ENCODE data around the gene ITIH4.
"Not testable (repeated sequence)": the region's sequence is repeated elsewhere in the genome, so short reads cannot be mapped to it uniquely, and the experiment has no call there.

ITIH4 gene

DNA sequence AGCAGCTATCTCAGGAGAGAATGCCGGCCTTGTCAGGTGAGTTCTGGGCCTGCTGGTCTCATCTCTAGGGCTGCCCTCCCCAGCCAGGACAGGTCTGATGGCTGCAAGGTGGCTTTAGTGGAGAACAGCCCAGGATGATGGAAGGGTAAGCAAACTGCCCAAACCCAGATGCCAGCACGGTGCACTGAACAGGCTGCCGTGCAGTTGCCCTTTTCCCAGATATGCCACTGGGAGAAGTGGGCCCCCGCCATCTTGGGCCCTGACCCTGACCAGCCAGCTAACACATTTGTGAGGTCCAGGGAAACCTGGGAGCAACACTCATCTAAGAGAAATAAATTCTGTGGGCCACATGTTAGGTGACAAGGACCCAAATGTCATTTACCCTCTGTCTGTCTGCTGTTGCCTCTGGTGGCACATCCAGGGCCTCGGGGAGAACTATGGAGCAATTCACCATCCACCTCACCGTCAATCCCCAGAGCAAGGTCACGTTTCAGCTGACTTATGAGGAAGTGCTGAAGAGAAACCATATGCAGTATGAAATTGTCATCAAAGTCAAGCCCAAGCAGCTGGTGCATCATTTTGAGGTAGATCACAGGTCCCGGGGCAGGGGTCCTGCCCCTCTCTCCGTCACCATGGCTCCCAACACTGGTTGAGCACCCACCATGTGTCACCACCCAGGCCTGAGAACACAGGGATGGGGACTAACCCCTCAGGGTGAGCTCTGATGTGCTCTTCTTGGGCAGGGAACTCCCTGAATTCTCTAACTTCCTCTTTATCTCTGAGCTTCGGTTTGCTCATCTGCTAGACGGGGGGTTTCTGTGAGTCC lies 51.2 kb downstream of the ITIH4 start:
- Histone ChIP-seq H3K27me3 (ENCODE audit: control insufficient read depth in 2 of 2, insufficient read depth in 2 of 2, low read length in 2 of 2) (peaks cover 0 to 3% of the 10 kb centered on the region in 2 donors), H3K9me3 (ENCODE audit: control insufficient read depth in 2 of 2, low read length in 2 of 2) (no peaks in the 10 kb centered on the region), H3K9ac (ENCODE audit: low read depth in 1 of 2, low read length in 2 of 2) (no peak overlapping the region), H3K4me3 (ENCODE audit: low read length in 2 of 2) (no peak overlapping the region), H3K36me3 (ENCODE audit: control insufficient read depth in 2 of 2, insufficient read depth in 2 of 2, low read length in 2 of 2) (no peaks in the 10 kb centered on the region), H3K4me1 (ENCODE audit: control insufficient read depth in 2 of 2, insufficient read depth in 2 of 2, low read length in 2 of 2) (no peaks in the 10 kb centered on the region), H3K27ac (ENCODE audit: low read depth in 2 of 2, low read length in 2 of 2) (no peak overlapping the region)

GRCh38 chr3:52777959-52778805 lies 52.3 kb downstream of the ITIH4 start:
- H3K27ac ChIP-seq (ENCODE audit: low read depth in 2 of 2, low read length in 2 of 2): no peak overlapping the region
- H3K4me1 ChIP-seq (ENCODE audit: control insufficient read depth in 2 of 2, insufficient read depth in 2 of 2, low read length in 2 of 2): no peaks in the 10 kb centered on the region

DNA sequence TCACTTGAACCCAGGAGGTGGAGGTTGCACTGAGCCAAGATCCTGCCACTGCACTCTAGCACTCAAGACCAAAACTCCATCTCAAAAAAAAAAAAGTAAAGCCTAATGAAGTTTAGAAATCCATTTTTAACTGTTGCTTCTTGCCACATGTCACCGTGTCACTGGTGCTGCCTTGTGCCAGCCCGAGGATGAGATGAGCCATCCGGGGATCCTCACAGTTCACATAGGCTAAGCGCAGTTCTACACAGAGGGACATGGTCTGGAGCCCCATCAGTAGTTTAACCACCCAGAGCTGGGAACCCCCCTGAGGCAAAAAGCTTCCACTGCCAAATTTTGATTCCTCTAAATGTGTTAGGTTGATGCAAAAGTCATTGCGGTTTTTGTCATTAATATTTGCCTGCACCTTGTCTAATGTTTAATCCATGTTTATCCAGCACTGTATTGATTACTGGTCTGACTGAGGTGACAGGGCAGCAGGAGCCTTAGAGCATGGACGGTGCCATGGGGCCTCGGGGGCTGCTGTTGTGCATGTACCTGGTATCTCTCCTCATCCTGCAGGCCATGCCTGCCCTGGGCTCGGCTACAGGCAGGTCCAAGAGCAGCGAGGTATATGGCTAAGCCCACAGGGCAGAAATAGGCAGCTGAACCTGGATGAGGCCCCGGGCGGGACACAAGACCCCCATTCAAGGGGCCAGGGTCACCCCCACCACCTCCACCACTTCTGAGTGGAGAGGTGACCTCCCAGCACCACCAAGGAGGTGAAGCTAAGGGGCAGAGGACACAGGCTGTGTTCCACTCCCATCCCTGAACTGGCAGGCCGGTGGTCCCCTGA lies 53.1 kb downstream of the ITIH4 start, which contains the start of gene ITIH1:
Gene ITIH1 (plus strand): TSS at position 473 of the 832 bp plus-strand sequence. CDS start 17 bp downstream, at position 490.
- Histone ChIP-seq H3K4me3 (ENCODE audit: low read length in 2 of 2) (no peak within 1 kb of the TSS), H3K4me1 (ENCODE audit: control insufficient read depth in 2 of 2, insufficient read depth in 2 of 2, low read length in 2 of 2) (no peaks in the 10 kb centered on the region), H3K27me3 (ENCODE audit: control insufficient read depth in 2 of 2, insufficient read depth in 2 of 2, low read length in 2 of 2) (peaks cover 0 to 3% of the 10 kb centered on the region in 2 donors), H3K27ac (ENCODE audit: low read depth in 2 of 2, low read length in 2 of 2) (no peak within 1 kb of the TSS), H3K36me3 (ENCODE audit: control insufficient read depth in 2 of 2, insufficient read depth in 2 of 2, low read length in 2 of 2) (no peaks in the 10 kb centered on the region), H3K9me3 (ENCODE audit: control insufficient read depth in 2 of 2, low read length in 2 of 2) (no peaks in the 10 kb centered on the region), H3K9ac (ENCODE audit: low read depth in 1 of 2, low read length in 2 of 2) (no peak within 1 kb of the TSS)

More at GRCh38 chr3:52777959-52778805, 52.3 kb downstream of the ITIH4 start:
- no peak overlapping the region for H3K9ac ChIP-seq (ENCODE audit: low read depth in 1 of 2, low read length in 2 of 2)
- H3K9me3 ChIP-seq (ENCODE audit: control insufficient read depth in 2 of 2, low read length in 2 of 2): no peaks in the 10 kb centered on the region
- peaks cover 0 to 3% of the 10 kb centered on the region in 2 donors for H3K27me3 ChIP-seq (ENCODE audit: control insufficient read depth in 2 of 2, insufficient read depth in 2 of 2, low read length in 2 of 2)
- H3K36me3 ChIP-seq (ENCODE audit: control insufficient read depth in 2 of 2, insufficient read depth in 2 of 2, low read length in 2 of 2): no peaks in the 10 kb centered on the region
- H3K4me3 ChIP-seq (ENCODE audit: low read length in 2 of 2): no peak overlapping the region

DNA sequence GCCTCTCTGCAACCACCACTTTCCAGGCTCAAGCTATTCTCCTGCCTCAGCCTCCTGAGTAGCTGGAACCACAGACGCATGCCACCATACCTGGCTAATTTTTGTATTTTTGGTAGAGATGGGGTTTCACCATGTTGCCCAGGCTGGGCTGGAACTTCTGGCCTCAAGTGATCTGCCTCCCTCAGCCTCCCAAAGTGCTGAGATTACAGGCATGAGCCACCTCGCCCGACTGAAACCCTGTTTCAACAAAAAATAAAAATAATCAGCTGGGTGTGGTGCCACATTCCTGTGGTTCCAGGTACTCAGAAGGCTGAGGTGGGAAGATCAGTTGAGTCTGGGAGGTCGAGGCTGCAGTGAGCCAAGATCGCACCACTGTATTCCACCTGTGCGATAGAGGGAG lies 54.0 kb downstream of the ITIH4 start:
- H3K9ac ChIP-seq (ENCODE audit: low read depth in 1 of 2, low read length in 2 of 2); H3K27me3 ChIP-seq (ENCODE audit: control insufficient read depth in 2 of 2, insufficient read depth in 2 of 2, low read length in 2 of 2); H3K4me1 ChIP-seq (ENCODE audit: control insufficient read depth in 2 of 2, insufficient read depth in 2 of 2, low read length in 2 of 2); H3K4me3 ChIP-seq (ENCODE audit: low read length in 2 of 2); H3K27ac ChIP-seq (ENCODE audit: low read depth in 2 of 2, low read length in 2 of 2); H3K9me3 ChIP-seq (ENCODE audit: control insufficient read depth in 2 of 2, low read length in 2 of 2); H3K36me3 ChIP-seq (ENCODE audit: control insufficient read depth in 2 of 2, insufficient read depth in 2 of 2, low read length in 2 of 2): not testable (repeated sequence)

GRCh38 chr3:52775877-52776276 lies 54.6 kb downstream of the ITIH4 start:
- Histone ChIP-seq H3K4me1 (ENCODE audit: control insufficient read depth in 2 of 2, insufficient read depth in 2 of 2, low read length in 2 of 2) (peaks cover 0 to 3% of the 10 kb centered on the region in 2 donors), H3K27me3 (ENCODE audit: control insufficient read depth in 2 of 2, insufficient read depth in 2 of 2, low read length in 2 of 2) (no peaks in the 10 kb centered on the region), H3K27ac (ENCODE audit: low read depth in 2 of 2, low read length in 2 of 2) (no peak overlapping the region), H3K9ac (ENCODE audit: low read depth in 1 of 2, low read length in 2 of 2) (no peak overlapping the region), H3K9me3 (ENCODE audit: control insufficient read depth in 2 of 2, low read length in 2 of 2) (no peaks in the 10 kb centered on the region), H3K4me3 (ENCODE audit: low read length in 2 of 2) (no peak overlapping the region), H3K36me3 (ENCODE audit: control insufficient read depth in 2 of 2, insufficient read depth in 2 of 2, low read length in 2 of 2) (no peaks in the 10 kb centered on the region)

DNA sequence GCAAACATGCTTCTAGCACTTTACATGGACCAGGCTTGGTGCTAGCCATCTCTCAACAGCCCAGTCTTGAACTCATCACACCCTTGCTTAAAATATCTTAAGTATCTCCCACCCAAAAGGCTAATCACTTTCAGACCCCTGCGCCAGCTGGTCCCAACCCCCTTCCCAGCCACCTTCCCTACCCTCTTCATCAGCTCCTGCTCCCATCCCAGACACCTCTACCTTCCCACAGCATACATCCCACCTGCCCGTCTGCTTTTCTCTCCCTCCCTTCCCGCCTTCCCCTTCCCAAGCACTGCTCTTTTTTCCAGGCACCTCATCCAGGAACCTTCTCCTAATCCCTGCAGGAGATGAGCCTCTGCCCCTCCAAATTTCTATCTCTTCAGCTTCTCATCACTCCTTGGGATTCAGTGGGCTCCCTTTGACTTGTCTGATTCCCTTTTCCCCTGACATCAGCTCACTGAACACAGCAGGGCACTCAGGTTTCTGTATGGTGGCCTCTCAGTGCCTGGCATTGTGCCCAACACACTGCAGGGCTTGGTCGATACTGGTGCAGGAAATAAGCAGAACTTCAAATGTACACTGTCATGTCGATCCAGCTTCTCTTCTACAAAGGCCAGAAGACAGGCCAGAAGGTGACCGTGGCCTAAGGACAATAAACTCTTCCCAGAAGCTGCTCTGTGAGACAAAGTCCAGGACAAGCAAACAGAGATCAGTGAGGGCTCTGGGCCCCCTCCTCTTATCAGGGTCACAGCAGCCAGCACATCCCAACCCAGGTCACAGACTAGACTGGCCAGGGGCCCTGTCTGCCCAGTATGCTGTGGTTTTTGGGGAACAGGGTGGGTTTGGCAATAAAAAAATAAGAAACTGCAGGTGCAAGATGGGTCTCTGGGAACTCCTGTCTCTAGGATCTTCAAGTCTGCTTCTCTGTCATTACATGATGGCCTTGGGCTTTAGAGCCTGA lies 55.3 kb downstream of the ITIH4 start:
- no peak overlapping the region for H3K9ac ChIP-seq (ENCODE audit: low read depth in 1 of 2, low read length in 2 of 2)
- no peak overlapping the region for H3K27ac ChIP-seq (ENCODE audit: low read depth in 2 of 2, low read length in 2 of 2)
- H3K36me3 ChIP-seq (ENCODE audit: control insufficient read depth in 2 of 2, insufficient read depth in 2 of 2, low read length in 2 of 2): no peaks in the 10 kb centered on the region
- no peaks in the 10 kb centered on the region for H3K9me3 ChIP-seq (ENCODE audit: control insufficient read depth in 2 of 2, low read length in 2 of 2)
- peaks cover 0 to 3% of the 10 kb centered on the region in 2 donors for H3K4me1 ChIP-seq (ENCODE audit: control insufficient read depth in 2 of 2, insufficient read depth in 2 of 2, low read length in 2 of 2)
- no peaks in the 10 kb centered on the region for H3K27me3 ChIP-seq (ENCODE audit: control insufficient read depth in 2 of 2, insufficient read depth in 2 of 2, low read length in 2 of 2)
- H3K4me3 ChIP-seq (ENCODE audit: low read length in 2 of 2): no peak overlapping the region

GRCh38 chr3:52774066-52774713 lies 56.3 kb downstream of the ITIH4 start:
- Histone ChIP-seq H3K4me1 (ENCODE audit: control insufficient read depth in 2 of 2, insufficient read depth in 2 of 2, low read length in 2 of 2) (peaks cover 5 to 9% of the 10 kb centered on the region in 2 donors), H3K27ac (ENCODE audit: low read depth in 2 of 2, low read length in 2 of 2) (no peak overlapping the region), H3K36me3 (ENCODE audit: control insufficient read depth in 2 of 2, insufficient read depth in 2 of 2, low read length in 2 of 2) (no peaks in the 10 kb centered on the region), H3K27me3 (ENCODE audit: control insufficient read depth in 2 of 2, insufficient read depth in 2 of 2, low read length in 2 of 2) (no peaks in the 10 kb centered on the region), H3K4me3 (ENCODE audit: low read length in 2 of 2) (no peak overlapping the region), H3K9me3 (ENCODE audit: control insufficient read depth in 2 of 2, low read length in 2 of 2) (no peaks in the 10 kb centered on the region), H3K9ac (ENCODE audit: low read depth in 1 of 2, low read length in 2 of 2) (no peak overlapping the region)

- no peak overlapping the region for H3K9ac ChIP-seq (ENCODE audit: low read depth in 1 of 2, low read length in 2 of 2)
- H3K36me3 ChIP-seq (ENCODE audit: control insufficient read depth in 2 of 2, insufficient read depth in 2 of 2, low read length in 2 of 2): no peaks in the 10 kb centered on the region
- no peaks in the 10 kb centered on the region for H3K27me3 ChIP-seq (ENCODE audit: control insufficient read depth in 2 of 2, insufficient read depth in 2 of 2, low read length in 2 of 2)
- H3K27ac ChIP-seq (ENCODE audit: low read depth in 2 of 2, low read length in 2 of 2): no peak overlapping the region
- H3K4me1 ChIP-seq (ENCODE audit: control insufficient read depth in 2 of 2, insufficient read depth in 2 of 2, low read length in 2 of 2): peaks cover 5 to 9% of the 10 kb centered on the region in 2 donors
- no peak overlapping the region for H3K4me3 ChIP-seq (ENCODE audit: low read length in 2 of 2)
- H3K9me3 ChIP-seq (ENCODE audit: control insufficient read depth in 2 of 2, low read length in 2 of 2): no peaks in the 10 kb centered on the region
Measured at GRCh38 chr3:52773361-52774065, 57.0 kb downstream of the ITIH4 start.
